Measurements from ENCODE around the gene POLR2E. TPM values are rescaled to one million over a fixed set of nuclear protein-coding genes. Genes with fewer than 3 reads are reported as not detected.
A peak's percentile ranks its signal among the peaks of the same experiment; 100 is the strongest.

Gene POLR2E
- polyA plus RNA-seq, 1 of the 3 experiments (the other 2 are of a cell fraction): 283 TPM

- H3K79me2 ChIP-seq (ENCODE audit: insufficient read depth): no peaks in the 10 kb centered on the region
- peak; percentile 62 for TF ChIP-seq USF1 (IDR thresholded peaks at IDR 0.05; ENCODE audit: borderline replicate concordance, low read depth)
- no peak for TF ChIP-seq REST (IDR thresholded peaks at IDR 0.05; ENCODE audit: low read depth, low read length)
- peaks cover 37% of the 10 kb centered on the region for H3K27me3 ChIP-seq (ENCODE audit: insufficient read depth)
- H3K27ac ChIP-seq (ENCODE audit: low read depth in 2 of 2, low read length in 1 of 2): no peak within 1 kb of the TSS
- 12% methylated on average over 6 of the region's 61 CpGs for WGBS (ENCODE audit: low lambda C conversion rate)
- no peaks in the 10 kb centered on the region for H3K9me2 ChIP-seq
- H3K36me3 ChIP-seq (replicated peaks in 1 of 2; ENCODE audit: control insufficient read depth in 1 of 2, insufficient read depth in 2 of 2, low read length in 1 of 2): no peaks in the 10 kb centered on the region
- POLR2A ChIA-PET: interaction anchor here (0.9 kb wide), 1 partner anchor 10 kb away, joined by 5 read pairs; no protein-coding TSS in a partner anchor
- peak within 1 kb of the TSS; percentile 24 to 26; a peak in 3 of 4 replicates for H3K4me3 ChIP-seq (ENCODE audit: low read depth in 2 of 2, low read length in 1 of 2)
- H3K4me1 ChIP-seq (ENCODE audit: control insufficient read depth in 1 of 2, insufficient read depth in 2 of 2, low read depth in 1 of 2, low read length in 1 of 2): peaks cover 0 to 20% of the 10 kb centered on the region in 2 experiments; a peak in 1 of 4 replicates
- H2AFZ ChIP-seq (ENCODE audit: low read depth): no peak within 1 kb of the TSS
- peak within 1 kb of the TSS; percentile 69 for H3K4me2 ChIP-seq
- no peaks in the 10 kb centered on the region for H3K9me3 ChIP-seq
- DNase-seq: peak; percentile 66
- no peaks in the 10 kb centered on the region for H4K20me1 ChIP-seq (ENCODE audit: insufficient read depth)
- CTCF ChIA-PET: interaction anchor here (1.0 to 3.5 kb wide), 6 partner anchors 9 to 127 kb away, joined by 4 to 24 read pairs (median 5); no protein-coding TSS in a partner anchor
- H3F3A ChIP-seq (replicated peaks; ENCODE audit: insufficient read depth): peaks cover 13% of the 10 kb centered on the region
- H3K9ac ChIP-seq: no peak within 1 kb of the TSS
These were observed 28.3 kb downstream of the POLR2E start, which contains the start of gene ARHGAP45 for GRCh38 chr19:1066748-1067340. ARHGAP45 (plus strand) TSS chr19:1067167; CDS start chr19:1067406, 239 bp downstream.

- no peaks in the 10 kb centered on the region for H3K9me3 ChIP-seq
- no peaks in the 10 kb centered on the region for H3K36me3 ChIP-seq (replicated peaks in 1 of 2; ENCODE audit: control insufficient read depth in 1 of 2, insufficient read depth in 2 of 2, low read length in 1 of 2)
- POLR2A ChIA-PET: interaction anchor here (0.7 to 1.4 kb wide), 3 partner anchors 11 to 82 kb away, joined by 3 to 5 read pairs (median 5); partner anchors contain the start of gene WDR18
- H3K27ac ChIP-seq (ENCODE audit: low read depth in 2 of 2, low read length in 1 of 2): no peak overlapping the region
- H2AFZ ChIP-seq (ENCODE audit: low read depth): no peak overlapping the region
- 15% methylated on average over 6 of the region's 17 CpGs for WGBS (ENCODE audit: low lambda C conversion rate)
- H3K9me2 ChIP-seq: no peaks in the 10 kb centered on the region
- H4K20me1 ChIP-seq (ENCODE audit: insufficient read depth): no peaks in the 10 kb centered on the region
- DNase-seq: peak; percentile 67
- CTCF ChIA-PET: interaction anchor here (1.3 to 3.5 kb wide), 5 partner anchors 10 to 47 kb away, joined by 5 to 24 read pairs (median 5); no protein-coding TSS in a partner anchor
- H3K9ac ChIP-seq: no peak overlapping the region
- H3K4me1 ChIP-seq (ENCODE audit: control insufficient read depth in 1 of 2, insufficient read depth in 2 of 2, low read depth in 1 of 2, low read length in 1 of 2): peaks cover 0 to 20% of the 10 kb centered on the region in 2 experiments; a peak in 1 of 4 replicates
- H3K79me2 ChIP-seq (ENCODE audit: insufficient read depth): no peaks in the 10 kb centered on the region
- H3K27me3 ChIP-seq (ENCODE audit: insufficient read depth): peaks cover 37% of the 10 kb centered on the region
- peaks cover 10% of the 10 kb centered on the region for H3F3A ChIP-seq (replicated peaks; ENCODE audit: insufficient read depth)
- peak overlapping the region; percentile 69; the same call in 1 of the 2 replicates for H3K4me2 ChIP-seq
- H3K4me3 ChIP-seq (ENCODE audit: low read depth in 2 of 2, low read length in 1 of 2): no peak overlapping the region; a peak in 1 of 4 replicates
- TF ChIP-seq GATA2 (CRISPR knock-in tag; IDR thresholded peaks at IDR 0.05) (no peak), NRF1 (IDR thresholded peaks at IDR 0.05; ENCODE audit: low read depth, low read length) (no peak), YY1 (IDR thresholded peaks at IDR 0.05; ENCODE audit: low read depth) (no peak), USF1 (IDR thresholded peaks at IDR 0.05; ENCODE audit: borderline replicate concordance, low read depth) (no peak), CTCF (IDR thresholded peaks at IDR 0.05) (no peak), USF2 (IDR thresholded peaks at IDR 0.05; ENCODE audit: borderline replicate concordance, low read depth, low read length) (no peak), MXI1 (IDR thresholded peaks at IDR 0.05; ENCODE audit: low read depth, low read length) (no peak), NFIC (IDR thresholded peaks at IDR 0.05; ENCODE audit: borderline replicate concordance) (no peak), FOXM1 (IDR thresholded peaks at IDR 0.05; ENCODE audit: low read depth) (no peak), JUND (IDR thresholded peaks at IDR 0.05) (no peak), ZBTB33 (IDR thresholded peaks at IDR 0.05; ENCODE audit: borderline replicate concordance, low read depth) (no peak), RXRA (IDR thresholded peaks at IDR 0.05; ENCODE audit: borderline replicate concordance, low read depth) (no peak), TCF12 (IDR thresholded peaks at IDR 0.05) (no peak), TEAD4 (IDR thresholded peaks at IDR 0.05; ENCODE audit: borderline replicate concordance, insufficient read depth) (no peak)
These were observed 28.9 kb downstream of the POLR2E start for GRCh38 chr19:1066251-1066747.
